Spleen (tissue), 11 donors: ENCODE measurements around the gene GM2A. TPM values are rescaled to one million over a fixed set of nuclear protein-coding genes. Genes with fewer than 3 reads are reported as not detected.

Experiments used
- DNase-seq: peaks from one replicate; pipeline ENCODE4 v3.0.0-alpha.2; 2020
- H3K27ac ChIP-seq, 8 donors: fragments of 200-600 bp; sonication (generic) in 7 of 8; 1 replicate in 4 of 8; 2 replicates in 4 of 8; pipeline versions ENCODE4 v1.5.0 to v1.8.0; 2016 to 2021; ENCODE audit warnings: inconsistent platforms in 4 of 8, mild to moderate bottlenecking in 4 of 8, moderate library complexity in 1 of 8
- H3K27me3 ChIP-seq, 7 donors: fragments of 200-600 bp; sonication (generic) in 6 of 7; replicated peaks in 1 of 7; 1 replicate in 4 of 7; 2 replicates in 3 of 7; pipeline versions ENCODE4 v1.5.0 to v1.8.0; 2016 to 2021; ENCODE audit warnings: inconsistent platforms in 3 of 7, mild to moderate bottlenecking in 1 of 7
- H3K36me3 ChIP-seq, 6 donors: fragments of 200-600 bp; sonication (generic) in 5 of 6; 1 replicate in 4 of 6; 2 replicates in 2 of 6; pipeline versions ENCODE4 v1.5.0 to v1.8.0; 2016 to 2021; ENCODE audit warnings: inconsistent platforms in 2 of 6
- H3K4me1 ChIP-seq, 6 donors: fragments of 200-600 bp; sonication (generic) in 5 of 6; 1 replicate in 3 of 6; 2 replicates in 3 of 6; pipeline versions ENCODE4 v1.5.0 to v1.8.0; 2016 to 2021; ENCODE audit warnings: inconsistent platforms in 3 of 6
- H3K4me3 ChIP-seq, 8 donors: fragments of 200-600 bp; sonication (generic) in 7 of 8; 1 replicate in 4 of 8; 2 replicates in 4 of 8; pipeline versions ENCODE4 v1.5.0 to v1.8.0; 2016 to 2021; ENCODE audit warnings: inconsistent platforms in 4 of 8, mild to moderate bottlenecking in 4 of 8, moderate library complexity in 2 of 8
- H3K9me3 ChIP-seq, 8 donors: fragments of 200-600 bp; sonication (generic) in 7 of 8; 1 replicate in 4 of 8; 2 replicates in 4 of 8; pipeline versions ENCODE4 v1.5.0 to v1.8.0; 2016 to 2021; ENCODE audit warnings: inconsistent platforms in 4 of 8
- POLR2A ChIP-seq, 3 donors: fragments of 450-650 bp; IDR thresholded peaks; one replicate each; pipeline ENCODE4 v1.5.1; 2017; ENCODE audit warnings: antibody characterized with exemption in 3 of 3, mild to moderate bottlenecking in 1 of 3
- POLR2AphosphoS5 ChIP-seq, 3 donors: sonication (generic); formaldehyde crosslinking; IDR thresholded peaks; one replicate each; pipeline ENCODE4 v1.5.1; 2017; ENCODE audit warnings: antibody characterized with exemption in 3 of 3
- WGBS, 5 donors: extraction: QIAGEN DNeasy Blood & Tissue Kit in 3 of 5; methylation state at CpG; one replicate each; pipeline versions ENCODE4 v1.1.5 to v1.1.7; 2013 to 2018; 5-methylcytosine and 5-hydroxymethylcytosine counted together
- intact Hi-C: fragments of 100-400 bp; cut with DNase I; formaldehyde crosslinking; loops from one replicate; pipeline ENCODE4 v1.15.0; 2023; ENCODE audit warnings: low total_unique reads
- polyA plus RNA-seq, 3 donors: library from polyadenylated mRNA; stranded (reverse); fragments of 200-250 nt; gene quantifications; one replicate each; pipeline ENCODE4 v1.2.1, GENCODE V29; 2013
- total RNA-seq, 7 donors: library from RNA; depleted of rRNA in 3 of 7; stranded (reverse); fragments of >200 nt in 3 of 7; fragmentation: NEBNext Ultra II Directional in 4 of 7; extraction: Animal tissue kit (Norgen Biotek cat#: 25700) in 4 of 7; gene quantifications; one replicate each; pipeline versions ENCODE4 v1.1.0 to v1.2.1, GENCODE V29; 2016 to 2021
- TF ChIP-seq, protein P1 (sequence below), 11 experiments: fragments of 200-600 bp in 7 of 11; fragments of 450-650 bp in 4 of 11; sonication (generic) in 4 of 11; IDR thresholded peaks in 8 of 11; conservative IDR thresholded peaks in 3 of 11; 1 replicate in 7 of 11; 2 replicates in 4 of 11; pipeline versions ENCODE4 v1.4.0 to v1.8.0; 2016 to 2021; ENCODE audit warnings: antibody characterized with exemption in 11 of 11, inconsistent platforms in 4 of 11, mild to moderate bottlenecking in 1 of 11
- donor health status: healthy with polysubstance abuse.
- donor health status: DM: no; HTN: no; CAD: no; lungs with moderate emphysema.
- donor health status: DM: no; HTN: no; CAD: no.
- donor health status: Bipolar disorder and iron deficiency.
- donor health status: healthy.
- donor health status: DM: no; HTN: no; CAD: no.
- donor health status: DM: yes; HTN: yes; CAD: no.

GM2A gene
- total and polyA plus RNA-seq, 10 donors: 31.6 to 95.7 (median 71.4) TPM

DNA sequence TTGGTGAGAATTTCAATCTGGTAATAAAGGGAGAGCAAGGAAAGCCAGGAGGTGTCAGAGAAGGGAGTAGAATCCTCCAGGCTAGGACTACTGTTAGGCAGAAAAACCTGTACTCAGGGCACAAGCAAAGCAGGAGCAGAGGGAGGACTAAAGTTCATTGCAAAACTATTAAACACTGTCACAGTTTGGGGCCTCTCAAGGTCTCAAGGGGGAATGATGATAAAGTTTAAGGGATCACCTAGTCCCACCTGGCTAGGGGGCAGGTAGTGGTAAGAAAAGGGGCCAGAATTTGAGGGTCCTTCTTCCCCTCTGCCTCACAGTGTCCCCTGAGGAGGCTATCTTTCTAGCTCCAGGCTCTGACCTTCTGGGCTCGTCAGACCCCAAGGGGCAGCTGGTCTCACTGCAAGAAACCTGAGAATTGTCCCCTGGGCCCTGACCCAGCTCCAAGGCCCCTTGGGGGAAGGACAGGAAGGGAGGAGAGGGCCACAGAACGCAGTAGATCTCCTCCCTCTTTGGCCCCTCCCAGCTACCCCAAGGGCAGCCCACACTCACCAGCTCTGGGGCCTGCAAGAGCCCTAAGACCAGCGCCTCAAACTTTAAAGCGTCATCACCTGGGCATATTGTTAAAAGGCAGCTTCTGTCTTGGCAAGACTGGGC lies 30.1 kb upstream of the GM2A start:
- Histone ChIP-seq H3K4me1 (peaks cover 52 to 91% (median 69%) of the 10 kb centered on the region in 6 donors), H3K4me3 (peak overlapping the region; percentile 66 to 88 (median 73)), H3K36me3 (peaks cover 0 to 29% (median 0%) of the 10 kb centered on the region in 6 donors), H3K27me3 (no peaks in the 10 kb centered on the region), H3K27ac (peak overlapping the region; percentile 84 to 99 (median 96)), H3K9me3 (no peaks in the 10 kb centered on the region)
- TF ChIP-seq, protein P1, sequence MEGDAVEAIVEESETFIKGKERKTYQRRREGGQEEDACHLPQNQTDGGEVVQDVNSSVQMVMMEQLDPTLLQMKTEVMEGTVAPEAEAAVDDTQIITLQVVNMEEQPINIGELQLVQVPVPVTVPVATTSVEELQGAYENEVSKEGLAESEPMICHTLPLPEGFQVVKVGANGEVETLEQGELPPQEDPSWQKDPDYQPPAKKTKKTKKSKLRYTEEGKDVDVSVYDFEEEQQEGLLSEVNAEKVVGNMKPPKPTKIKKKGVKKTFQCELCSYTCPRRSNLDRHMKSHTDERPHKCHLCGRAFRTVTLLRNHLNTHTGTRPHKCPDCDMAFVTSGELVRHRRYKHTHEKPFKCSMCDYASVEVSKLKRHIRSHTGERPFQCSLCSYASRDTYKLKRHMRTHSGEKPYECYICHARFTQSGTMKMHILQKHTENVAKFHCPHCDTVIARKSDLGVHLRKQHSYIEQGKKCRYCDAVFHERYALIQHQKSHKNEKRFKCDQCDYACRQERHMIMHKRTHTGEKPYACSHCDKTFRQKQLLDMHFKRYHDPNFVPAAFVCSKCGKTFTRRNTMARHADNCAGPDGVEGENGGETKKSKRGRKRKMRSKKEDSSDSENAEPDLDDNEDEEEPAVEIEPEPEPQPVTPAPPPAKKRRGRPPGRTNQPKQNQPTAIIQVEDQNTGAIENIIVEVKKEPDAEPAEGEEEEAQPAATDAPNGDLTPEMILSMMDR (IDR thresholded peaks at IDR 0.05 in 8 of 11, conservative IDR thresholded peaks at IDR 0.05 in 3 of 11): no peak
- peak in 2 of 3 donors; percentile 72 to 74 for TF ChIP-seq POLR2AphosphoS5 (IDR thresholded peaks at IDR 0.05)
- peak in 1 of 3 donors; percentile 47 for TF ChIP-seq POLR2A (IDR thresholded peaks at IDR 0.05)
- WGBS, 5 donors: 5 to 18% (median 10%) methylated on average over 4 of the region's 4 CpGs
- intact Hi-C loops: no loop called here
- DNase-seq: peak; percentile 92

DNA sequence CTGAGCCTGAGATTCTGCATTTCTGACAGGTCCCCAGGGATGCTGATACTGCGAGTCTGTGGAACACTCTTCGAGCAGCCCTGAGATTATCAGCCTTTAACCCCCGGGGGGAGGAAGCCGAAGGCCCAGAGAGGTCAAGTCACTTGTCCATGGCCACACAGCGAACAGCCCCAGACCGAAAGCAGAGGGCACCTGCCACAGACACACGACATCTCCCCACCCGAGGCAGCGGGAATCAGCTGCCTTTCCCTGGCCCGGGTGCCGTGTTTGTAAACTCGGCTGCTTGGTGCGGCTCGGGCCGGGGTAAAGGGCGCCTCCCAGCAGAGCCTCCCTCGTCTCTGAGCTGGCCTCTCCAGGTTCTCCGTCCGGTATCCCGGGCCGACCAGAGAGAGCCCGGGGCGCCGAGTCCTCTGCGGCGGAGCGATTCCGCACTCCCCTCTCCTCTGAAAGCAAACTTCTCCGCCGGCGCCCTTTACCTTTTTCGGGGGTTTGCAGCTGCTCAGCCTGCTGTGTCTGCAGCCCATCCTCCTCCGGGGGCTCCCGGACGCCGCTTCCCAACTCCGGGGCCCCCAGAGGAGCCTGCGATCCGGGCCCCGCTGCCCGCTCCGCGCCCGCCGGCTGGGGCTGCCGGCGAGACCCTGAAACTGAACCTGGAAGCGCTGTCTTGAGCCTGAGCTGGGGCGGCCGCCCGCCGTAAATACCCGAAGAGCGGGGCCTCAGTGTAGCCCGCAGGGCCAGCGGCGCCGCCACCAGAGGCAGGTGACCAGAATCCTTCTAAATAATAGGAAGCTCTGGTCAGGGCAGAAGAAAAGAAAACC lies 29.3 kb upstream of the GM2A start, which contains the start of gene CCDC69:
CCDC69 (minus strand) TSS at position 646 of the 818 bp plus-strand sequence; CDS start at position 524, 122 bp downstream.
- Histone ChIP-seq H3K36me3 (peaks cover 0 to 22% (median 0%) of the 10 kb centered on the region in 6 donors), H3K4me3 (peak within 1 kb of the TSS; percentile 66 to 88 (median 73)), H3K27me3 (no peaks in the 10 kb centered on the region), H3K4me1 (peaks cover 45 to 86% (median 61%) of the 10 kb centered on the region in 6 donors), H3K27ac (peak within 1 kb of the TSS; percentile 84 to 99 (median 96)), H3K9me3 (no peaks in the 10 kb centered on the region)
- peak in 1 of 3 donors; percentile 75 for TF ChIP-seq POLR2A (IDR thresholded peaks at IDR 0.05)
- peak; percentile 81 to 92 (median 90) for TF ChIP-seq POLR2AphosphoS5 (IDR thresholded peaks at IDR 0.05)
- TF ChIP-seq, protein P1 (IDR thresholded peaks at IDR 0.05 in 8 of 11, conservative IDR thresholded peaks at IDR 0.05 in 3 of 11): peak in 5 of 11 experiments; percentile 15 to 41 (median 25)
- intact Hi-C loops: no loop called here
- WGBS, 5 donors: 0 to 2% (median 1%) methylated on average over 50 to 58 of the region's 58 CpGs
- peak; percentile 93 for DNase-seq

DNA sequence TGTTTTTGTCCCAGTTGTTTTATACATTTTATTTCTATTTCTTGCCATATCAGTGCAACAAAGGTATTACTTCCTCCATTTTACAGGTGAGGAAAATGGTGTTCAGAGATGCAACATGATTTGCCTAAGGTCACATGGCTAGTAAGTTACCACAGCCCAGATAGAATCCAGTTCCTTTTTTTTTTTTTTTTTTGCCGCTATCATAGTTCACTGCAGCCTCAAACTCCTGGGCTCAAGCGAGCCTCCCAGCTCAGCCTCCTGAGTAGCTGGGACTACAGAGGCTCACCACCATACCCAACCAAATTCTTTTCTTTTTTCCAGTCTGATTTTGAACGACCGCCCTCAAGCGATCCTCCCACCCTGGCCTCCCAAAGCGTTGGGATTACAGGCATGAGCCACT lies 28.6 kb upstream of the GM2A start:
- H3K27me3 ChIP-seq: no peaks in the 10 kb centered on the region
- TF ChIP-seq POLR2A (IDR thresholded peaks at IDR 0.05): no peak
- no peak for TF ChIP-seq POLR2AphosphoS5 (IDR thresholded peaks at IDR 0.05)
- TF ChIP-seq, protein P1 (IDR thresholded peaks at IDR 0.05 in 8 of 11, conservative IDR thresholded peaks at IDR 0.05 in 3 of 11): no peak
- H3K27ac ChIP-seq: peak overlapping the region; percentile 84 to 99 (median 96)
- no peaks in the 10 kb centered on the region for H3K9me3 ChIP-seq
- peaks cover 37 to 79% (median 54%) of the 10 kb centered on the region in 6 donors for H3K4me1 ChIP-seq
- intact Hi-C loops: no loop called here
- peak overlapping the region; percentile 66 to 88 (median 73) for H3K4me3 ChIP-seq
- DNase-seq: no peak
- H3K36me3 ChIP-seq: peaks cover 0 to 22% (median 0%) of the 10 kb centered on the region in 6 donors
- WGBS, 5 donors: 66 to 73% (median 70%) methylated on average over 6 of the region's 6 CpGs
